ENCODE results near the gene TNRC6B.
A peak's percentile ranks its signal among the peaks of the same experiment; 100 is the strongest.

The TNRC6B gene

DNA sequence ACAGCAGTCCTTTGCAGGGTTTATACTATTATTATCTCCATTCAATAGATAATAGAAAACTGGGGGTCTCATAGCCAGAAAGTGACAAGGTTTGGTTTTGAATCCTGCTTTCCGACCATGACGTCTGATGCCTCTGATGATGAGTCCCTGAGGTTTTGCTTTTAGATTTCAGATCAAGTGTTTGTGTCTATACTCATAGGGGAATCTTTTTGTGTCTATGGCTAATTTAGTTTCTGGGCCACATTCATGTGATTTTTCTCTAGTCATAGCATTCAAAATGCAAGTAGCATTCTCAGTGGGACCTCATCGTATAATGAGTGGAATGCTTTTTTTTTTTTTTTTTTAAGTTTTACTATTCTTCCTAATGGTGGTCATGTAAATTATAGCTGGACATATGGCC is 72.9 kb downstream of the TNRC6B start:
- Histone ChIP-seq H3K27me3 (ENCODE audit: control insufficient read depth in 1 of 2, insufficient read depth in 1 of 2, low read length in 2 of 2) (no peaks in the 10 kb centered on the region), H2BK15ac (ENCODE audit: low read depth, poor library complexity, severe bottlenecking) (no peak overlapping the region), H3K4me1 (ENCODE audit: control insufficient read depth, insufficient read depth, low read depth, low read length) (peaks cover 2% of the 10 kb centered on the region), H3K36me3 (ENCODE audit: control insufficient read depth in 1 of 2, insufficient read depth in 2 of 2, low read depth in 1 of 2, low read length in 2 of 2) (peaks cover 10 to 55% of the 10 kb centered on the region in 2 experiments), H3K18ac (ENCODE audit: low read depth in 1 of 2, low read length in 2 of 2) (no peak overlapping the region), H2BK12ac (ENCODE audit: low read length in 2 of 2) (no peak overlapping the region), H3K4me2 (ENCODE audit: low read length, poor library complexity, severe bottlenecking) (no peak overlapping the region), H2BK120ac (ENCODE audit: low read depth, low read length) (no peak overlapping the region), H2AK5ac (ENCODE audit: low read length, severe bottlenecking) (no peak overlapping the region), H3K14ac (ENCODE audit: low read length in 2 of 2) (no peak overlapping the region), H3K9ac (ENCODE audit: low read length) (no peak overlapping the region), H3K9me3 (ENCODE audit: control insufficient read depth, low read length) (no peaks in the 10 kb centered on the region), H4K91ac (ENCODE audit: low read length) (no peak overlapping the region), H3K27ac (ENCODE audit: low read length, poor library complexity, severe bottlenecking) (no peak overlapping the region), H2BK5ac (ENCODE audit: low read depth, low read length, poor library complexity, severe bottlenecking) (no peak overlapping the region), H4K8ac (ENCODE audit: low read length) (no peak overlapping the region), H3K4ac (ENCODE audit: low read depth in 1 of 2, low read length in 2 of 2) (no peak overlapping the region), H3K23ac (ENCODE audit: low read length in 2 of 2) (no peak overlapping the region), H2AFZ (ENCODE audit: low read depth, low read length) (no peak overlapping the region), H3K79me1 (replicated peaks; ENCODE audit: low read length, poor library complexity, severe bottlenecking) (peaks cover 41% of the 10 kb centered on the region), H3K4me3 (ENCODE audit: insufficient read depth in 1 of 2, low read depth in 1 of 2, low read length in 2 of 2) (no peak overlapping the region)
- 95% methylated on average over 3 of the region's 3 CpGs for WGBS
- DNase-seq, result no peak

DNA sequence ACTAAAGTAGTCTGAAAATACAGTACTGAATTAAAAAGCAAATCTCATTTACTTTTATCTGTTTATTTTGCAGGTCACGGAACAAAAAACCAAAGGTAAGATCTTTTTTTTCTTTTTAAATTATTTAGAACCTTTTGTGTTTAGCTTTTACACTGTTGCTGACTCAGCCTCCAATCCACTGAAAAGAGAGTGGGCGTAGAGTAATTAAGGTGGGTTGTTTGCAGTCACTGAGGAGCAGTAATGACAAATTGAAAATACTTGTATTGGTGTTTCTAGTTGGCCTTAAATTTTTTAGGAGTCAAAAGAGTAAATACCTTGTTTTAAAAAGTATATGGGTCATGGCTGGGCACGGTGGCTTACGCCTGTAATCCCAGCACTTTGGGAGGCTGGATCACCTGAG is 73.4 kb downstream of the TNRC6B start:
- Histone ChIP-seq H2BK15ac (ENCODE audit: low read depth, poor library complexity, severe bottlenecking) (no peak overlapping the region), H3K4me1 (ENCODE audit: control insufficient read depth, insufficient read depth, low read depth, low read length) (peaks cover 2% of the 10 kb centered on the region)

GRCh38 chr22:40252146-40252545 is 74.4 kb downstream of the TNRC6B start:
- DNase-seq, result no peak
- peaks cover 2% of the 10 kb centered on the region for H3K4me1 ChIP-seq (ENCODE audit: control insufficient read depth, insufficient read depth, low read depth, low read length)
- no peak overlapping the region for H4K91ac ChIP-seq (ENCODE audit: low read length)
- H3K18ac ChIP-seq (ENCODE audit: low read depth in 1 of 2, low read length in 2 of 2), result no peak overlapping the region
- no peaks in the 10 kb centered on the region for H3K9me3 ChIP-seq (ENCODE audit: control insufficient read depth, low read length)
- H3K14ac ChIP-seq (ENCODE audit: low read length in 2 of 2), result no peak overlapping the region
- no peak overlapping the region for H2BK12ac ChIP-seq (ENCODE audit: low read length in 2 of 2)
- no peak overlapping the region for H3K4me2 ChIP-seq (ENCODE audit: low read length, poor library complexity, severe bottlenecking)
- H3K23ac ChIP-seq (ENCODE audit: low read length in 2 of 2), result no peak overlapping the region
- H2BK15ac ChIP-seq (ENCODE audit: low read depth, poor library complexity, severe bottlenecking), result no peak overlapping the region
- no peak overlapping the region for H2BK5ac ChIP-seq (ENCODE audit: low read depth, low read length, poor library complexity, severe bottlenecking)
- H2AK5ac ChIP-seq (ENCODE audit: low read length, severe bottlenecking), result no peak overlapping the region
- 100% methylated on average over 1 of the region's 2 CpGs for WGBS
- no peak overlapping the region for H3K27ac ChIP-seq (ENCODE audit: low read length, poor library complexity, severe bottlenecking)
- H3K79me1 ChIP-seq (replicated peaks; ENCODE audit: low read length, poor library complexity, severe bottlenecking), result peaks cover 37% of the 10 kb centered on the region
- peaks cover 5 to 45% of the 10 kb centered on the region in 2 experiments for H3K36me3 ChIP-seq (ENCODE audit: control insufficient read depth in 1 of 2, insufficient read depth in 2 of 2, low read depth in 1 of 2, low read length in 2 of 2)
- H3K4ac ChIP-seq (ENCODE audit: low read depth in 1 of 2, low read length in 2 of 2), result no peak overlapping the region
- no peak overlapping the region for H4K8ac ChIP-seq (ENCODE audit: low read length)
- no peak overlapping the region for H3K4me3 ChIP-seq (ENCODE audit: insufficient read depth in 1 of 2, low read depth in 1 of 2, low read length in 2 of 2)
- no peak overlapping the region for H3K9ac ChIP-seq (ENCODE audit: low read length)
- H3K27me3 ChIP-seq (ENCODE audit: control insufficient read depth in 1 of 2, insufficient read depth in 1 of 2, low read length in 2 of 2), result no peaks in the 10 kb centered on the region
- no peak overlapping the region for H2BK120ac ChIP-seq (ENCODE audit: low read depth, low read length)
- H2AFZ ChIP-seq (ENCODE audit: low read depth, low read length), result no peak overlapping the region

More for the DNA sequence above, 73.4 kb downstream of the TNRC6B start:
- H2AK5ac ChIP-seq (ENCODE audit: low read length, severe bottlenecking), result no peak overlapping the region
- no peak for DNase-seq
- H2BK120ac ChIP-seq (ENCODE audit: low read depth, low read length), result no peak overlapping the region
- no peaks in the 10 kb centered on the region for H3K27me3 ChIP-seq (ENCODE audit: control insufficient read depth in 1 of 2, insufficient read depth in 1 of 2, low read length in 2 of 2)
- no peaks in the 10 kb centered on the region for H3K9me3 ChIP-seq (ENCODE audit: control insufficient read depth, low read length)
- no peak overlapping the region for H4K91ac ChIP-seq (ENCODE audit: low read length)
- no peak overlapping the region for H3K18ac ChIP-seq (ENCODE audit: low read depth in 1 of 2, low read length in 2 of 2)
- peaks cover 10 to 55% of the 10 kb centered on the region in 2 experiments for H3K36me3 ChIP-seq (ENCODE audit: control insufficient read depth in 1 of 2, insufficient read depth in 2 of 2, low read depth in 1 of 2, low read length in 2 of 2)
- H4K8ac ChIP-seq (ENCODE audit: low read length), result no peak overlapping the region
- H3K79me1 ChIP-seq (replicated peaks; ENCODE audit: low read length, poor library complexity, severe bottlenecking), result peaks cover 41% of the 10 kb centered on the region
- H3K4me2 ChIP-seq (ENCODE audit: low read length, poor library complexity, severe bottlenecking), result no peak overlapping the region
- H3K4ac ChIP-seq (ENCODE audit: low read depth in 1 of 2, low read length in 2 of 2), result no peak overlapping the region
- H2BK12ac ChIP-seq (ENCODE audit: low read length in 2 of 2), result no peak overlapping the region
- H3K14ac ChIP-seq (ENCODE audit: low read length in 2 of 2), result no peak overlapping the region
- no peak overlapping the region for H3K4me3 ChIP-seq (ENCODE audit: insufficient read depth in 1 of 2, low read depth in 1 of 2, low read length in 2 of 2)
- 98% methylated on average over 3 of the region's 4 CpGs for WGBS
- no peak overlapping the region for H2BK5ac ChIP-seq (ENCODE audit: low read depth, low read length, poor library complexity, severe bottlenecking)
- H3K9ac ChIP-seq (ENCODE audit: low read length), result no peak overlapping the region
- no peak overlapping the region for H3K27ac ChIP-seq (ENCODE audit: low read length, poor library complexity, severe bottlenecking)
- H2AFZ ChIP-seq (ENCODE audit: low read depth, low read length), result no peak overlapping the region
- H3K23ac ChIP-seq (ENCODE audit: low read length in 2 of 2), result no peak overlapping the region

DNA sequence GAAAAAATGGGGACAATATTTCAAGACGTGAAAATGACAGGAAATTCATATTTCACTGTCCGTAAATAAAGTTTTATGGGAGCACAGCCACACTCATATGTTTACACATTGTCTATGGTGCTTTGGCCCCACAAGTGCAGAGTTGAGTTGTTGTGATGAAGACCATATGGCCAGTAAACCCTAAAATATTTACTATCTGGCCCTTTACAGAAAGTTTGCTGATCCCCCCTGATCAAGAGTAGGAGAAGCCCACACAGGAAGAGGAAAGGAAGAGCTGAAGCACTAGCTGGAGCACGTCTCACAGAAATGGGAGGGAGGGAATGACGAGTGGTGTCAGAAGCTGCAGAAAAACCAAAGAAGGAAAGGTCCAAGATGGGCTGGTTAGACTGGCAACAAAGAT is 78.8 kb downstream of the TNRC6B start:
- no peak overlapping the region for H2BK15ac ChIP-seq (ENCODE audit: low read depth, poor library complexity, severe bottlenecking)
- H2BK12ac ChIP-seq (ENCODE audit: low read length in 2 of 2), result no peak overlapping the region
- no peak overlapping the region for H3K4ac ChIP-seq (ENCODE audit: low read depth in 1 of 2, low read length in 2 of 2)
- H4K8ac ChIP-seq (ENCODE audit: low read length), result no peak overlapping the region
- no peak overlapping the region for H2BK5ac ChIP-seq (ENCODE audit: low read depth, low read length, poor library complexity, severe bottlenecking)
- H2AK5ac ChIP-seq (ENCODE audit: low read length, severe bottlenecking), result no peak overlapping the region
- H3K23ac ChIP-seq (ENCODE audit: low read length in 2 of 2), result no peak overlapping the region
- H3K4me1 ChIP-seq (ENCODE audit: control insufficient read depth, insufficient read depth, low read depth, low read length), result peaks cover 5% of the 10 kb centered on the region
- no peaks in the 10 kb centered on the region for H3K27me3 ChIP-seq (ENCODE audit: control insufficient read depth in 1 of 2, insufficient read depth in 1 of 2, low read length in 2 of 2)
- no peak overlapping the region for H3K9ac ChIP-seq (ENCODE audit: low read length)
- H3K36me3 ChIP-seq (ENCODE audit: control insufficient read depth in 1 of 2, insufficient read depth in 2 of 2, low read depth in 1 of 2, low read length in 2 of 2), result peaks cover 8 to 36% of the 10 kb centered on the region in 2 experiments
- DNase-seq, result peak; percentile 30
- H3K27ac ChIP-seq (ENCODE audit: low read length, poor library complexity, severe bottlenecking), result no peak overlapping the region
- H3K18ac ChIP-seq (ENCODE audit: low read depth in 1 of 2, low read length in 2 of 2), result no peak overlapping the region
- H2AFZ ChIP-seq (ENCODE audit: low read depth, low read length), result no peak overlapping the region
- H3K79me1 ChIP-seq (replicated peaks; ENCODE audit: low read length, poor library complexity, severe bottlenecking), result peaks cover 36% of the 10 kb centered on the region
- H3K4me2 ChIP-seq (ENCODE audit: low read length, poor library complexity, severe bottlenecking), result no peak overlapping the region
- no peak overlapping the region for H3K14ac ChIP-seq (ENCODE audit: low read length in 2 of 2)
- no peak overlapping the region for H2BK120ac ChIP-seq (ENCODE audit: low read depth, low read length)
- no peak overlapping the region for H3K4me3 ChIP-seq (ENCODE audit: insufficient read depth in 1 of 2, low read depth in 1 of 2, low read length in 2 of 2)
- WGBS, result 51% methylated on average over 4 of the region's 4 CpGs
- H4K91ac ChIP-seq (ENCODE audit: low read length), result no peak overlapping the region
- no peaks in the 10 kb centered on the region for H3K9me3 ChIP-seq (ENCODE audit: control insufficient read depth, low read length)

All from mesenchymal stem cell (in vitro differentiated cells and primary cell).